Stomach (tissue), 4 donors: ENCODE measurements around the gene DNAJC16.

Experiments
- POLR2A ChIP-seq, 4 donors: fragments of 450-650 bp; IDR thresholded peaks; one replicate each; pipeline ENCODE4 v1.6.1; 2016; ENCODE audit warnings: antibody characterized with exemption in 4 of 4, control low read depth in 2 of 4, mild to moderate bottlenecking in 1 of 4, moderate library complexity in 1 of 4
- TF ChIP-seq, protein P1 (sequence below), 7 experiments: fragments of 450-650 bp in 4 of 7; fragments of 200-600 bp in 3 of 7; sonication (generic) in 3 of 7; IDR thresholded peaks; one replicate each; pipeline ENCODE4 v1.5.1; 2016 to 2019; ENCODE audit warnings: antibody characterized with exemption in 7 of 7, control low read depth in 2 of 7, mild to moderate bottlenecking in 1 of 7

- TF ChIP-seq, protein P1, sequence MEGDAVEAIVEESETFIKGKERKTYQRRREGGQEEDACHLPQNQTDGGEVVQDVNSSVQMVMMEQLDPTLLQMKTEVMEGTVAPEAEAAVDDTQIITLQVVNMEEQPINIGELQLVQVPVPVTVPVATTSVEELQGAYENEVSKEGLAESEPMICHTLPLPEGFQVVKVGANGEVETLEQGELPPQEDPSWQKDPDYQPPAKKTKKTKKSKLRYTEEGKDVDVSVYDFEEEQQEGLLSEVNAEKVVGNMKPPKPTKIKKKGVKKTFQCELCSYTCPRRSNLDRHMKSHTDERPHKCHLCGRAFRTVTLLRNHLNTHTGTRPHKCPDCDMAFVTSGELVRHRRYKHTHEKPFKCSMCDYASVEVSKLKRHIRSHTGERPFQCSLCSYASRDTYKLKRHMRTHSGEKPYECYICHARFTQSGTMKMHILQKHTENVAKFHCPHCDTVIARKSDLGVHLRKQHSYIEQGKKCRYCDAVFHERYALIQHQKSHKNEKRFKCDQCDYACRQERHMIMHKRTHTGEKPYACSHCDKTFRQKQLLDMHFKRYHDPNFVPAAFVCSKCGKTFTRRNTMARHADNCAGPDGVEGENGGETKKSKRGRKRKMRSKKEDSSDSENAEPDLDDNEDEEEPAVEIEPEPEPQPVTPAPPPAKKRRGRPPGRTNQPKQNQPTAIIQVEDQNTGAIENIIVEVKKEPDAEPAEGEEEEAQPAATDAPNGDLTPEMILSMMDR (IDR thresholded peaks at IDR 0.05) = no peak
- no peak for TF ChIP-seq POLR2A (IDR thresholded peaks at IDR 0.05)
Observed at GRCh38 chr1:15543251-15543588, 16.6 kb downstream of the DNAJC16 start.
